ENCODE data around the gene ZBTB16. TPM values are rescaled to one million over a fixed set of nuclear protein-coding genes. Genes with fewer than 3 reads are reported as not detected.
A peak's percentile ranks its signal among the peaks of the same experiment; 100 is the strongest.

ZBTB16 gene
- total RNA-seq, 1 experiment from 2014 or later, result 0.21 TPM

DNA sequence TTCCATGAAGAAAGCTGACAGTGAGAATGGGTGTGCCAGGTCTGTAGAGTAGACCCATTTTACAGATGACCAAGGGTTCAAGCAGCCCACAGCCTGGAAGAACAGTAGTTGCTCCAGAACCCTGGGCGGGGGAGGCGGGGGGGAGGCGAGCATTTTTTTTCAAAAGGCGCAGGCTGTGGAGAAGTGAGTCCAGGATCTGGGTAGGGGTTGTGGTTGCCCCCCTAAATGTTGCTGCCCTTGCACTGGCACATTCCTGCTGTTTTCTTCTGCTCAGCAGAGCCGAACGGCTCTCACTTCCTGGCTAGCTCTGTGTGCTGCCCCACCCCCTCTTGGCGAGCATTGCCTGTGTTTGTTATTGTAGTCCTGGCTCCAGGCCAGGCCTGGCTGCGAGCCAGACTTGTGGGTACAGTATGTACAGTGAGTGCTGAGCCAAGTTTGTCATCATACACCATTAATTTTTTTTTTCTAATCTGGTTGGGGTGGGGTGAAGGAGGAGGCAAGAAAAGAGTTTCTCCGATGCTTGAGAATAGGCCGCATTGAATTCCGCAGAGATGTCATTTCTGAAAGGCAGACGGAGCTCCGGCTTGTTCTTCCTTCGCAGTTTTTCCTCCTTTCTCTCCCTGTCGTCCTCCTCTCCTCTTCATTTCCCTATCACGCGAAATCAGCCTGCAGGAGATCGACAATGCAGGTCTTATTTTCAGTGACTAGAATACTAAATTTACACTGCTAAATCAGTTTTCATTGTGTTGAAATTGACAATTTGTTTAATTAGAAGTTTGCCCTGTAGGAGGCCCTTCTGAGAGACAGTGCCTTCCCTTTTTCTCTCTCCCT lies 100.5 kb downstream of the ZBTB16 start:
- ChIA-PET CTCF (no interaction called here), POLR2A (no interaction called here)
- TF ChIP-seq POLR2AphosphoS5 (IDR thresholded peaks at IDR 0.05; ENCODE audit: low read depth, low read length) (no peak), SIN3A (IDR thresholded peaks at IDR 0.05; ENCODE audit: borderline replicate concordance, insufficient read depth, low read depth, low read length) (no peak), TCF7L2 (IDR thresholded peaks at IDR 0.05; ENCODE audit: low read depth, low read length) (no peak)
- TF ChIP-seq, protein P1, sequence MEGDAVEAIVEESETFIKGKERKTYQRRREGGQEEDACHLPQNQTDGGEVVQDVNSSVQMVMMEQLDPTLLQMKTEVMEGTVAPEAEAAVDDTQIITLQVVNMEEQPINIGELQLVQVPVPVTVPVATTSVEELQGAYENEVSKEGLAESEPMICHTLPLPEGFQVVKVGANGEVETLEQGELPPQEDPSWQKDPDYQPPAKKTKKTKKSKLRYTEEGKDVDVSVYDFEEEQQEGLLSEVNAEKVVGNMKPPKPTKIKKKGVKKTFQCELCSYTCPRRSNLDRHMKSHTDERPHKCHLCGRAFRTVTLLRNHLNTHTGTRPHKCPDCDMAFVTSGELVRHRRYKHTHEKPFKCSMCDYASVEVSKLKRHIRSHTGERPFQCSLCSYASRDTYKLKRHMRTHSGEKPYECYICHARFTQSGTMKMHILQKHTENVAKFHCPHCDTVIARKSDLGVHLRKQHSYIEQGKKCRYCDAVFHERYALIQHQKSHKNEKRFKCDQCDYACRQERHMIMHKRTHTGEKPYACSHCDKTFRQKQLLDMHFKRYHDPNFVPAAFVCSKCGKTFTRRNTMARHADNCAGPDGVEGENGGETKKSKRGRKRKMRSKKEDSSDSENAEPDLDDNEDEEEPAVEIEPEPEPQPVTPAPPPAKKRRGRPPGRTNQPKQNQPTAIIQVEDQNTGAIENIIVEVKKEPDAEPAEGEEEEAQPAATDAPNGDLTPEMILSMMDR (IDR thresholded peaks at IDR 0.05), result no peak
- TF ChIP-seq, protein P2, sequence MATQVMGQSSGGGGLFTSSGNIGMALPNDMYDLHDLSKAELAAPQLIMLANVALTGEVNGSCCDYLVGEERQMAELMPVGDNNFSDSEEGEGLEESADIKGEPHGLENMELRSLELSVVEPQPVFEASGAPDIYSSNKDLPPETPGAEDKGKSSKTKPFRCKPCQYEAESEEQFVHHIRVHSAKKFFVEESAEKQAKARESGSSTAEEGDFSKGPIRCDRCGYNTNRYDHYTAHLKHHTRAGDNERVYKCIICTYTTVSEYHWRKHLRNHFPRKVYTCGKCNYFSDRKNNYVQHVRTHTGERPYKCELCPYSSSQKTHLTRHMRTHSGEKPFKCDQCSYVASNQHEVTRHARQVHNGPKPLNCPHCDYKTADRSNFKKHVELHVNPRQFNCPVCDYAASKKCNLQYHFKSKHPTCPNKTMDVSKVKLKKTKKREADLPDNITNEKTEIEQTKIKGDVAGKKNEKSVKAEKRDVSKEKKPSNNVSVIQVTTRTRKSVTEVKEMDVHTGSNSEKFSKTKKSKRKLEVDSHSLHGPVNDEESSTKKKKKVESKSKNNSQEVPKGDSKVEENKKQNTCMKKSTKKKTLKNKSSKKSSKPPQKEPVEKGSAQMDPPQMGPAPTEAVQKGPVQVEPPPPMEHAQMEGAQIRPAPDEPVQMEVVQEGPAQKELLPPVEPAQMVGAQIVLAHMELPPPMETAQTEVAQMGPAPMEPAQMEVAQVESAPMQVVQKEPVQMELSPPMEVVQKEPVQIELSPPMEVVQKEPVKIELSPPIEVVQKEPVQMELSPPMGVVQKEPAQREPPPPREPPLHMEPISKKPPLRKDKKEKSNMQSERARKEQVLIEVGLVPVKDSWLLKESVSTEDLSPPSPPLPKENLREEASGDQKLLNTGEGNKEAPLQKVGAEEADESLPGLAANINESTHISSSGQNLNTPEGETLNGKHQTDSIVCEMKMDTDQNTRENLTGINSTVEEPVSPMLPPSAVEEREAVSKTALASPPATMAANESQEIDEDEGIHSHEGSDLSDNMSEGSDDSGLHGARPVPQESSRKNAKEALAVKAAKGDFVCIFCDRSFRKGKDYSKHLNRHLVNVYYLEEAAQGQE (IDR thresholded peaks at IDR 0.05; ENCODE audit: insufficient read depth in 1 of 2, low read depth in 2 of 2, low read length in 1 of 2), result no peak
- ATAC-seq, result peak; percentile 49
- no peaks in the 10 kb centered on the region for H3K9me3 ChIP-seq (ENCODE audit: control insufficient read depth, insufficient read depth, low read depth, low read length)
- peak; percentile 41 for DNase-seq (ENCODE audit: low read depth, low spot score)
- intact Hi-C loops (cut with micrococcal nuclease; ENCODE audit: unreplicated experiment), result no loop called here
- no TSS peak for BruUV-seq (replicated peaks)
- H3K27me3 ChIP-seq (ENCODE audit: control insufficient read depth, insufficient read depth, low read length), result peaks cover 13% of the 10 kb centered on the region; the same call in 1 of the 2 replicates
- H3K4me1 ChIP-seq (ENCODE audit: control insufficient read depth, insufficient read depth, low read length), result peaks cover 16% of the 10 kb centered on the region
- in situ Hi-C loops (cut with HindIII; ENCODE audit: low pct_unique_long_range_greater_than_20kb, low sequenced_read_pairs), result no loop called here
- no peaks in the 10 kb centered on the region; the same call in 1 of the 2 replicates for H3K36me3 ChIP-seq (ENCODE audit: control insufficient read depth, insufficient read depth, low read length)
- H3K4me3 ChIP-seq (ENCODE audit: low read depth in 2 of 2, low read length in 2 of 2), result no peak overlapping the region
- H3K27ac ChIP-seq (ENCODE audit: low read length), result no peak overlapping the region

DNA sequence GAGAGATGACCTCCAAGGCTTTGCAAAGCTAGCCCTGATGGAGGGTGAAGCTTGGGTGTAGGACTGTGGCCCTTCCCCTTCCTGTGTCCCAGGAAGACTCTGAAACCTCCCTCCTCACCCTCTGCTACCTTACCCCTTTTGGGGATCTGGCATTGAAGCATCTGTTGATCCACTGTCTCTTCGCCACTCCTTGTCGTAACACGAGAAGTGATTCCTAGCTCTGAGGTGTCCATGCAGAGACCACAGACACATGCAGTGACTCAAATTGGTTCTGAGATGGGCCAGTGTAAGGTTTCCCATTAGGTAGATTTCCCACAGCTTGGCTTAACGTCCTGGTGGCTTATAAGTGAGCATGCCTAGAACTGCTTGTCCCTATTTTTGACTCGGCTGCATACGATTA lies 101.4 kb downstream of the ZBTB16 start:
- no peak overlapping the region for H3K4me3 ChIP-seq (ENCODE audit: low read depth in 2 of 2, low read length in 2 of 2)
- no peak for TF ChIP-seq POLR2AphosphoS5 (IDR thresholded peaks at IDR 0.05; ENCODE audit: low read depth, low read length)
- TF ChIP-seq, protein P2 (IDR thresholded peaks at IDR 0.05; ENCODE audit: insufficient read depth in 1 of 2, low read depth in 2 of 2, low read length in 1 of 2), result no peak
- no peak for TF ChIP-seq TCF7L2 (IDR thresholded peaks at IDR 0.05; ENCODE audit: low read depth, low read length)
- TF ChIP-seq, protein P1 (IDR thresholded peaks at IDR 0.05), result no peak
- TF ChIP-seq SIN3A (IDR thresholded peaks at IDR 0.05; ENCODE audit: borderline replicate concordance, insufficient read depth, low read depth, low read length), result no peak
- POLR2A ChIA-PET, result no interaction called here
- DNase-seq (ENCODE audit: low read depth, low spot score), result no peak
- H3K4me1 ChIP-seq (ENCODE audit: control insufficient read depth, insufficient read depth, low read length), result peaks cover 16% of the 10 kb centered on the region
- H3K9me3 ChIP-seq (ENCODE audit: control insufficient read depth, insufficient read depth, low read depth, low read length), result no peaks in the 10 kb centered on the region
- H3K27me3 ChIP-seq (ENCODE audit: control insufficient read depth, insufficient read depth, low read length), result peaks cover 13% of the 10 kb centered on the region; the same call in 1 of the 2 replicates
- H3K27ac ChIP-seq (ENCODE audit: low read length), result no peak overlapping the region
- H3K36me3 ChIP-seq (ENCODE audit: control insufficient read depth, insufficient read depth, low read length), result no peaks in the 10 kb centered on the region; the same call in 1 of the 2 replicates
- CTCF ChIA-PET, result no interaction called here
- intact Hi-C loops (cut with micrococcal nuclease; ENCODE audit: unreplicated experiment), result no loop called here
- no TSS peak for BruUV-seq (replicated peaks)
- no peak for ATAC-seq
- in situ Hi-C loops (cut with HindIII; ENCODE audit: low pct_unique_long_range_greater_than_20kb, low sequenced_read_pairs), result no loop called here

Data from Panc1 (cell line).